ENCODE data around the gene CPNE4.

DNA sequence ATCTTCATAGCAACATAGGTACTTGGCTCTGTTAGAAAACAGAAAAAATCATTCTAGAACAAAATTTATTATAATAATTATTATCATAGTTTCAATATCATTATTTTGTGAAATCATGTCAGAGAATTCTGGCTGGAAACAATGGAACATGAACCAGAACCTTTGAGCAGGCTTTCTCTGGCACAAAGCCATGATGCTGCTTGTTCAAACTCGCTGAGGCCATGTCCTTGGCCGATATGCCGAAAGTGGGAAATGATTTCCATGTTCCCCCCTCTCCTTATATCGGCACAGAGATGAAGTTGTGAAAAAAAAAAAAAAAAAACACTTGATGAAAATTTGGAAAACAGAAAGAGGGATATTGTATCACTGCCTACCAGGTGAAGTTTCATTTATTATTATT, 483.1 kb downstream of the CPNE4 start:
- TF ChIP-seq, protein P1, sequence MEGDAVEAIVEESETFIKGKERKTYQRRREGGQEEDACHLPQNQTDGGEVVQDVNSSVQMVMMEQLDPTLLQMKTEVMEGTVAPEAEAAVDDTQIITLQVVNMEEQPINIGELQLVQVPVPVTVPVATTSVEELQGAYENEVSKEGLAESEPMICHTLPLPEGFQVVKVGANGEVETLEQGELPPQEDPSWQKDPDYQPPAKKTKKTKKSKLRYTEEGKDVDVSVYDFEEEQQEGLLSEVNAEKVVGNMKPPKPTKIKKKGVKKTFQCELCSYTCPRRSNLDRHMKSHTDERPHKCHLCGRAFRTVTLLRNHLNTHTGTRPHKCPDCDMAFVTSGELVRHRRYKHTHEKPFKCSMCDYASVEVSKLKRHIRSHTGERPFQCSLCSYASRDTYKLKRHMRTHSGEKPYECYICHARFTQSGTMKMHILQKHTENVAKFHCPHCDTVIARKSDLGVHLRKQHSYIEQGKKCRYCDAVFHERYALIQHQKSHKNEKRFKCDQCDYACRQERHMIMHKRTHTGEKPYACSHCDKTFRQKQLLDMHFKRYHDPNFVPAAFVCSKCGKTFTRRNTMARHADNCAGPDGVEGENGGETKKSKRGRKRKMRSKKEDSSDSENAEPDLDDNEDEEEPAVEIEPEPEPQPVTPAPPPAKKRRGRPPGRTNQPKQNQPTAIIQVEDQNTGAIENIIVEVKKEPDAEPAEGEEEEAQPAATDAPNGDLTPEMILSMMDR (conservative IDR thresholded peaks at IDR 0.05), result no peak
- TF ChIP-seq ZFX (IDR thresholded peaks at IDR 0.05), result no peak
